GM12878 (cell line): ENCODE results near the gene LARP4B. TPM values are rescaled to one million over a fixed set of nuclear protein-coding genes. Genes with fewer than 3 reads are reported as not detected.

Experiments
- CTCF ChIP-seq, 3 experiments: IDR thresholded peaks in 2 of 3; conservative IDR thresholded peaks in 1 of 3; 2 replicates each; pipeline ENCODE4 v1.5.1; 2011; ENCODE audit warnings: low read depth in 3 of 3, low read length in 3 of 3, mild to moderate bottlenecking in 3 of 3, control low read depth in 2 of 3, moderate library complexity in 2 of 3, inconsistent platforms in 1 of 3, mixed read lengths in 1 of 3; ENCODE audit not compliant: control insufficient read depth in 2 of 3, insufficient read depth in 1 of 3; ENCODE audit errors: extremely low read depth in 1 of 3
- EGR1 ChIP-seq, 2 experiments: IDR thresholded peaks; 1 replicate in 1 of 2; 2 replicates in 1 of 2; pipeline ENCODE4 v1.6.1; 2011 to 2012; ENCODE audit warnings: low read depth in 2 of 2, low read length in 2 of 2, borderline replicate concordance in 1 of 2, mild to moderate bottlenecking in 1 of 2, moderate library complexity in 1 of 2
- ETV6 ChIP-seq, 2 experiments: fragments of 450-650 bp in 1 of 2; IDR thresholded peaks in 1 of 2; conservative IDR thresholded peaks in 1 of 2; 2 replicates each; pipeline ENCODE4 v1.6.1; 2014; ENCODE audit warnings: antibody characterized with exemption in 1 of 2, borderline replicate concordance in 1 of 2, low read depth in 1 of 2, mild to moderate bottlenecking in 1 of 2, moderate library complexity in 1 of 2
- FOXM1 ChIP-seq: IDR thresholded peaks from 2 replicates; pipeline ENCODE4 v1.6.1; 2012; ENCODE audit warnings: low read depth, mild to moderate bottlenecking, inconsistent platforms, low read length, moderate library complexity
- HCFC1 ChIP-seq: fragments of 150-350 bp; IDR thresholded peaks from 2 replicates; pipeline ENCODE4 v1.6.1; 2014; ENCODE audit warnings: low read length
- HDAC2 ChIP-seq: fragments of 200-600 bp; sonication (generic); IDR thresholded peaks from 2 replicates; pipeline ENCODE4 v1.6.1; 2017
- MEF2A ChIP-seq: IDR thresholded peaks from 2 replicates; pipeline ENCODE4 v1.6.1; 2011; ENCODE audit warnings: low read depth, mild to moderate bottlenecking, low read length, moderate library complexity; ENCODE audit not compliant: insufficient read depth
- MEF2B ChIP-seq: fragments of 450-650 bp; IDR thresholded peaks from 2 replicates; pipeline ENCODE4 v1.6.1; 2018; ENCODE audit warnings: mild to moderate bottlenecking, moderate library complexity; ENCODE audit not compliant: partially characterized antibody, poor library complexity, severe bottlenecking
- MYB ChIP-seq: fragments of 150-350 bp; IDR thresholded peaks from 2 replicates; pipeline ENCODE4 v1.6.1; 2014; ENCODE audit warnings: mild to moderate bottlenecking, low read depth, low read length, borderline replicate concordance
- NBN ChIP-seq: fragments of 450-650 bp; IDR thresholded peaks from 2 replicates; pipeline ENCODE4 v1.6.1; 2016
- NR2C1 ChIP-seq: fragments of 450-650 bp; IDR thresholded peaks from 2 replicates; pipeline ENCODE4 v1.6.1; 2017; ENCODE audit warnings: antibody characterized with exemption, mild to moderate bottlenecking, moderate library complexity
- PBX3 ChIP-seq: IDR thresholded peaks from 2 replicates; pipeline ENCODE4 v1.6.1; 2011; ENCODE audit warnings: mild to moderate bottlenecking, low read depth, low read length, moderate library complexity; ENCODE audit not compliant: insufficient replicate concordance
- POU2F2 ChIP-seq: IDR thresholded peaks from 3 replicates; pipeline ENCODE4 v1.6.1; 2011; ENCODE audit warnings: low read depth, mild to moderate bottlenecking, low read length, borderline replicate concordance
- SIX5 ChIP-seq: IDR thresholded peaks from 2 replicates; pipeline ENCODE4 v1.6.1; 2011; ENCODE audit warnings: mild to moderate bottlenecking, low read depth, low read length, moderate library complexity; ENCODE audit not compliant: severe bottlenecking
- SPI1 ChIP-seq: IDR thresholded peaks from 2 replicates; pipeline ENCODE4 v1.6.1; 2011; ENCODE audit warnings: low read depth, mild to moderate bottlenecking, low read length, moderate library complexity, borderline replicate concordance; ENCODE audit not compliant: insufficient read depth
- YBX1 ChIP-seq: fragments of 450-650 bp; IDR thresholded peaks from 2 replicates; pipeline ENCODE4 v1.6.1; 2016; ENCODE audit warnings: antibody characterized with exemption
- ZNF687 ChIP-seq: fragments of 450-650 bp; IDR thresholded peaks from 2 replicates; pipeline ENCODE4 v1.6.1; 2017; ENCODE audit warnings: mild to moderate bottlenecking, moderate library complexity
- polyA plus RNA-seq, 11 experiments: library from polyadenylated mRNA; depleted of rRNA in 4 of 11; unstranded in 6 of 11; stranded (reverse) in 5 of 11; fragments of >200 nt; fragmentation: Nextera tagmentation in 4 of 11; fragmentation: Illumina TruSeq in 1 of 11; extraction: Ambion mirVana in 4 of 11; extraction: Trizol in 1 of 11; gene quantifications; 1 replicate in 1 of 11; 2 replicates in 10 of 11; pipeline versions ENCODE4 v1.2.1 to v1.2.3, GENCODE V29; 2011 to 2016; ENCODE audit warnings: inconsistent platforms in 2 of 11, missing spikeins in 2 of 11, low read depth in 1 of 11
- total RNA-seq, 4 experiments: library from RNA; depleted of rRNA in 3 of 4; stranded (reverse); fragments of >200 nt in 3 of 4; fragmentation: Illumina TruSeq in 1 of 4; extraction: Trizol in 1 of 4; gene quantifications; 2 replicates each; pipeline versions ENCODE4 v1.2.1 to v1.2.3, GENCODE V29; 2013 to 2021
- TF ChIP-seq, protein P1 (sequence below): IDR thresholded peaks from 2 replicates; pipeline ENCODE4 v1.6.1; 2012; ENCODE audit warnings: low read depth, low read length, improper control_type of control experiment
- TF ChIP-seq, protein P2 (sequence below): IDR thresholded peaks from 2 replicates; pipeline ENCODE4 v1.6.1; 2011; ENCODE audit warnings: borderline replicate concordance, low read depth, mild to moderate bottlenecking, moderate library complexity, low read length; ENCODE audit not compliant: insufficient read depth, poor library complexity, severe bottlenecking
- TF ChIP-seq, protein P3 (sequence below): IDR thresholded peaks from 2 replicates; pipeline ENCODE4 v1.6.1; 2012; ENCODE audit warnings: low read depth, low read length, improper control_type of control experiment

LARP4B gene
- total and polyA plus RNA-seq, 10 of the 15 experiments (the other 5 are each of a cell fraction or from before 2014, with no cell fraction given), result 10.5 to 119 (median 39.4) TPM

GRCh38 chr10:851901-852300, 79.6 kb downstream of the LARP4B start (continued):
- TF ChIP-seq PBX3, result no peak
- peak; percentile 10 for TF ChIP-seq MEF2B
- TF ChIP-seq, protein P1, sequence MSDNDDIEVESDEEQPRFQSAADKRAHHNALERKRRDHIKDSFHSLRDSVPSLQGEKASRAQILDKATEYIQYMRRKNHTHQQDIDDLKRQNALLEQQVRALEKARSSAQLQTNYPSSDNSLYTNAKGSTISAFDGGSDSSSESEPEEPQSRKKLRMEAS, result no peak
- no peak for TF ChIP-seq HDAC2
- 0 out of 2 replicates have a peak, but pooled peaks have one; percentile 20 for TF ChIP-seq ZNF687
- TF ChIP-seq FOXM1, result no peak
- TF ChIP-seq ETV6 (conservative IDR thresholded peaks at IDR 0.05 in 1 of 2, IDR thresholded peaks at IDR 0.05 in 1 of 2; ENCODE audit: borderline replicate concordance in 1 of 2, low read depth in 1 of 2), result peak in 1 of 2 experiments; percentile 69; a peak in 2 of 4 replicates
- TF ChIP-seq SPI1, result peak; percentile 94
- TF ChIP-seq NBN, result no peak
- peak; percentile 59; the same call in 1 of the 2 replicates for TF ChIP-seq MEF2A
- TF ChIP-seq, protein P2, sequence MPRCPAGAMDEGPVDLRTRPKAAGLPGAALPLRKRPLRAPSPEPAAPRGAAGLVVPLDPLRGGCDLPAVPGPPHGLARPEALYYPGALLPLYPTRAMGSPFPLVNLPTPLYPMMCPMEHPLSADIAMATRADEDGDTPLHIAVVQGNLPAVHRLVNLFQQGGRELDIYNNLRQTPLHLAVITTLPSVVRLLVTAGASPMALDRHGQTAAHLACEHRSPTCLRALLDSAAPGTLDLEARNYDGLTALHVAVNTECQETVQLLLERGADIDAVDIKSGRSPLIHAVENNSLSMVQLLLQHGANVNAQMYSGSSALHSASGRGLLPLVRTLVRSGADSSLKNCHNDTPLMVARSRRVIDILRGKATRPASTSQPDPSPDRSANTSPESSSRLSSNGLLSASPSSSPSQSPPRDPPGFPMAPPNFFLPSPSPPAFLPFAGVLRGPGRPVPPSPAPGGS, result no peak
- TF ChIP-seq SIX5, result no peak
- no peak for TF ChIP-seq EGR1 (IDR thresholded peaks at IDR 0.05; ENCODE audit: borderline replicate concordance in 1 of 2, low read depth in 2 of 2, low read length in 2 of 2)
- TF ChIP-seq MYB, result no peak
- TF ChIP-seq CTCF (IDR thresholded peaks at IDR 0.05 in 2 of 3, conservative IDR thresholded peaks at IDR 0.05 in 1 of 3; ENCODE audit: control insufficient read depth in 2 of 3, extremely low read depth in 1 of 3, insufficient read depth in 1 of 3, low read depth in 3 of 3, low read length in 3 of 3), result no peak
- TF ChIP-seq NR2C1, result no peak
- TF ChIP-seq POU2F2, result no peak
- TF ChIP-seq, protein P3, sequence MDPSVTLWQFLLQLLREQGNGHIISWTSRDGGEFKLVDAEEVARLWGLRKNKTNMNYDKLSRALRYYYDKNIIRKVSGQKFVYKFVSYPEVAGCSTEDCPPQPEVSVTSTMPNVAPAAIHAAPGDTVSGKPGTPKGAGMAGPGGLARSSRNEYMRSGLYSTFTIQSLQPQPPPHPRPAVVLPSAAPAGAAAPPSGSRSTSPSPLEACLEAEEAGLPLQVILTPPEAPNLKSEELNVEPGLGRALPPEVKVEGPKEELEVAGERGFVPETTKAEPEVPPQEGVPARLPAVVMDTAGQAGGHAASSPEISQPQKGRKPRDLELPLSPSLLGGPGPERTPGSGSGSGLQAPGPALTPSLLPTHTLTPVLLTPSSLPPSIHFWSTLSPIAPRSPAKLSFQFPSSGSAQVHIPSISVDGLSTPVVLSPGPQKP, result no peak
- TF ChIP-seq YBX1, result no peak
- no peak for TF ChIP-seq HCFC1
